HG03108 (cell line): ENCODE data around the gene C1orf167.

Source experiments
- ATAC-seq: cut with Tn5 transposase; IDR thresholded peaks from one replicate; pipeline ENCODE4 v1.9.1; 2021; ENCODE audit warnings: moderate library complexity; ENCODE audit not compliant: unreplicated experiment

C1orf167 gene

DNA sequence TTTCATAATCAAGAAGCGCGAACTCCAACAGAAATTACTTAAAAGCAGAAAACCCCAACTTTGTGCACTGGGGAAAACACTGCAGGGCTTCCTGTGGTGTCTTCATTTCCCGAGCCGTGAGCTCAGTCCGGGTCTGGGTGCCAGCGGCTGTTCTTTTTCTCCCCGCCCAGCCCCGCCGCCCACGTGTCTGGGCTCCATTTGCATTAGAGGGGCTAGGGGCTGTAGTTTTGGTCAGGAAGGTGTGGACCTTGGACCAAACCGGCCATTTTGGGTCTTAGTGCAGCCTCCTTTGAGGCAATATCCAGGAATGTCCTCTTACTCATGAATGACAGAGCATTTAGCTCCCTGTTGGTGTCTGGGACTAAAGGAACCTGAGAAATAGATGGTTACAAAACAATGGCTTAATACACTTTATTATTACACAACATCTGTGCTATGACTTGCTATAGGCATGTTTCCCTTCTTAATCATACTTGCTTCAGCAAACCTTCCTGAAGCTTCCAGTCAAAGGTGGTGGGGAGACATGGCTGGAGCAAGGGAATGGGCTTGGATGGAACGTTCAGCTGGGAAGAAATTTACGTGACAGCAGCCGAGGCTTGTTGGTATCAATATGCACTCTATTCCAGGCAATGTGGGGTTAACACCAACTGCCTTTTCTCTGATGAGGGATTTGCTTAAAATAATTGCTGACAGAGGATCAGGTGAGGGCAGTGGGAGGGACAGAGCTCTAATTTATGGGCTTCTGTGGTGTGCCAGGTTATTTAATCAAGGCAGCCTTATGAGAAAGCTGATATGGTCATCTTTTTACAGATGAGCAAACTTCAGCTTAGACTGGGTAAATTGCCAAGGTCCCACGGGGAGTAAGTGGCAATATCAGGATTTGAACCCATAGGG lies 25.0 kb upstream of the C1orf167 start:
- no peak for ATAC-seq

DNA sequence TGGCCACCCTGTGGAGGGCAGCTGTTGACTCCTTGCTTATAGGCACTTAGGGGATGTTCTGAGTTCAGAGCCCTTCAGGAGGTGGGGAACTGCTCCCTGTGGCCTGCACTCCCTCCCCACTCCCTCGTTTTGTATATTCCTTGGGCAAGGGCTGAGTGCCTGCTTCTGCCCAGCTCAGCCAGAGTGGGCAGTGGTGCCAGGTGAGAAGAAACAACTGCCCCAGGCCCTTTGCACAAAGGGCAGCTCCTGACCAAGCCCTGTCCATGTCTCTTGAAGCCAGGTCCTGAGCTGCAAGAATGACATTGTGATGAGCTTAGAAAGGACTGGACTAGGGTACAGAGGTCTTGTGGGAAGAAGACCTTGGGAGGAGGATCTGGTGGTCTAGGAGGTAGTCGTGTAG lies 23.9 kb upstream of the C1orf167 start:
- ATAC-seq, result no peak

DNA sequence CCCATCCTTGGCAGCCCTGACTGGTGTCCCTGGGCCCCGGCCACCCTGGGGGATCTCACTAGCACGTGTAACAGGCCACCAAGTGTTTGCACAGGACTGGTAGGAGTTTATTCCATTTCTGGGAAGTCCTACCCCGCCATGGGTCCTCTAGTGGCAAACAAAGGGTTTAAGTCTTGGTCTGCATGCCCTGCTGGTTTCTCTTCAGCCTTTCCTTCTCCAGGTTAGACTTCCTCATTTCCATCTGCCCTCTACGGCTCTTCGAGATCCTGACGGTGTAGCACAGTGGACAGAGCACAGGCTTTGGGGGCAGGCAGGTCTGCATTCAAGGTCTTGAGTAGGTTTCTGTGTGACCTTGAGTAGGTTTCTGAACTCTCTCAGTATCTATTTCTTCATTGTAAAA lies 23.2 kb upstream of the C1orf167 start:
- ATAC-seq, result no peak

DNA sequence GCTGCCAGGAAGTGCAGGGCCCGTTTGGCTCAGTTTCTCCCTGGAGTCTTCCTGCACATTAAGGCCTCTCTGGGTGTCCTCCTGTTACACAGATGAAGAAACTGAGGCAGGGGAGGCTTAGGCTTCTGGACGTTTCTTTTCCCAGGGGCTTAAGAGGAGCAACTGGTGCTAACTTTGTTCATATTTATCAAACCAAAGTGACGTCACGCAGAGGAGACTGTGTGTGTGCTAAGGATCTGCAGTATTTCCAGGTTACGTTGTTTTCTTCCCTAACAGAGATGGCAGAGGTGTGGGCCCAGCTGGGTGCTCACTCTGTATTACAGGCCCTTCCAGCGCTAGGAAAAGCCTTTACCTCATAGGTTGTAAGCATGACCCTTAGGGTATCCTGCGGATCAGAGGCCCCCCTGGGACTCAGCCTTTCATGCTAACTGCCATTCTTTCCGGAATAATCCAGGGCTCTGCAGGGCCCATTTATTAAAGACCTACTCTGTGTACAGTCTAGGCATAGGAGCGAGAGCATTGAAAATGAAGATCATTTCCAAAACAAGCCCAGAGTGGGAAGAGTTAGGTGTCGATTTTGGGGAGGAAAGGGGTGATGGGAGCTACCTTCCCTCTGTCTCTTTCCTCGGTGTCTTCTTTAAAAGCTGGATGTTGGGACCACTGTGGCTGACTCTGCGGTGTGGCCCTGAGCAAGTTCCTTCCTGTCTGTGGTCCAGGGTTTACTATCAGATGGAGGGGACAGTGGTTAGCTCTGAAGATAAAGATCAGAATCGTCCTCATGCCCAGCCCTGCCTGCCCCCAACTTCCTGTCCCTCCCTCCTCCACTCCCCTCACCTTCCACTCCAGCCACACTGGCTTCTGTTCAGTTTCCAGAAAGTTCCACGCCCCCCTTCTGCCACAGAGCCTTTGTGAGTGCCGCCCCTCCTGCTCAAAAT lies 21.5 kb upstream of the C1orf167 start:
- ATAC-seq, result no peak

DNA sequence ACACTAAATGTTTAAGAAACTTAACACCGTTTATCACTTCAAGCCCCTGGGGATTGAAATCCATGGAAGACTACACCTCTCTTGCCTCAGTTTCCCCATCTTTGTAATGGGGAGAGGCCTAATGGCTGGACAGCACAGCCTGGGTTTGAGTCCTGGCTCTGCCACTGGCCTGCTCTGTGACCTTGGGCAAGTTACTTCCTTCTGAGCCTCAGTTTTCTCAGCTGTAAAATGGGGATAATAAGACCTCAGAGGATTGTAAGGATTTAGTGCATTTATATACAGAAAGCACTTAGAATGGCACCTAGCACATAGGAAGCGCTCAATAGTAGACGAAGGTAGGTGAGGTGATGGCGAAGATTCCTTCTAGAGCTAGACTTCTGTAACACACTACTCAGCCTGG lies 20.5 kb upstream of the C1orf167 start:
- no peak for ATAC-seq

DNA sequence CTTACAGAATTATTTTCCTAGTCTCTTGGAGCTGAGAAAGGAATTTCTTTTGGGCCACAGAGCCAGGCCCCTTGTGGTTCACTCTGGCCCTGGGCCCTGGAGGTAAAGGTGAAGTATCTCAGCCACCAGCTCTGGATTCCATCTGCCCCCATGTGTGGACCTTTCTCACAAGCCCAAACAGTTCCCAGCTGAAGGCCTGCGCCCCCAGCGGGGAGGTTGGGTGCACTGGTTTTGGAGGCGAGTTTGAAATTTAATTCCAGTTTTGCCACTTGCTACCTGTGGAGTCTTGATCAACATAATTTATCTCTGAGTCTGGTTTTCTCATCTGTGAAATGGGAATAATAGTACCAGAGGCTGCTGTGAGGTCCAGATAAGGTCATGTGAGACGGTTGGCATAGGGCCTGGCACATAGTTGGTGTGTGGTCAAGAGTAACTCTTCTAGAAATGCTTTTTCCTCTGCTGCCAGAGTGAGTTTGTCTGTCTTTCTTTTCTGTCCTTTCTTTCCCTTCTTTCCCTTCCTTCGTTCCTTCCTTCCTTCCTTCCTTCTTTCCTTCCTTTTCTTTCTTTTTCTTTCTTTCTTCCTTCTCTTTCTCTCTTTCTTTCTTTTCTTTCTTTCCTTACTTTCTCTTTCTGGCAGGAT lies 20.0 kb upstream of the C1orf167 start:
- no peak for ATAC-seq

DNA sequence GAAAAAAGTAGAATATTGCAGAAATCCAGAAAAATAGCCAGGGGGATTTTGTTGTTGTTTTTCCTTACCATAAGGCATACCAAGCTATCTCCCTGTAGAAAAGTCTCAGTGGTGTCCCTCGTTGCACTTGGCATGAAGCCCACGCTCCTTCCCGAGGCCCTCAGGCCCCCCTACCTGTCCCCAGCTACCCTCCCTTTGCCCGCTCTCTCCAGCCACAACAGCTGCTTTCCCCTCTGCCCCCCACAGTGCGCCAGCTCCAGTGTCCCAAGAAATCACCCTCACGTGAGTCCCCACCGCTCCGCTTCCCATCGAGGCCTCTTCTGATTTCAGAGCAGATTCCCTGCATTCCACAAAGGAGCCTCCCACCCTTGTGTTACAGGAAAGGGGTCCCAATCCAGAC lies 17.7 kb upstream of the C1orf167 start:
- no peak for ATAC-seq

DNA sequence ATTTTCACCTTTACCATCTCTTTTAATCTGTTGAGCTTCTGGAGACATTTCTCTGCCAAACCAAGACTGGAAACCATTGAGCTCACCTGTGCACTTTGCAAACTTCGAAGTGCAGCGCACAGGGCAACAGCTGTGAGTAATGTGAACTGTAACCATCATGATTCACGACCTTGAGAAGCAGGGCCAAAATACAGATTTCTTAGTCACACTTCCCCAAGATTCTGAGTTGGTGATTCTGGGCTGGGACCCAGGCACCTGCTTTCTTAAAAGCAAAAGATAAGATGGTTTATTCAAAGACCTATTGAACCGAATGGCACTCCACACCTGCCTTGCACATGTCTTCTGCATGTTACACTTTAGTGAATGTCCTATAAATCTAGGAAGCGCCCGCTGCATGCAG lies 15.9 kb upstream of the C1orf167 start:
- ATAC-seq, result no peak

DNA sequence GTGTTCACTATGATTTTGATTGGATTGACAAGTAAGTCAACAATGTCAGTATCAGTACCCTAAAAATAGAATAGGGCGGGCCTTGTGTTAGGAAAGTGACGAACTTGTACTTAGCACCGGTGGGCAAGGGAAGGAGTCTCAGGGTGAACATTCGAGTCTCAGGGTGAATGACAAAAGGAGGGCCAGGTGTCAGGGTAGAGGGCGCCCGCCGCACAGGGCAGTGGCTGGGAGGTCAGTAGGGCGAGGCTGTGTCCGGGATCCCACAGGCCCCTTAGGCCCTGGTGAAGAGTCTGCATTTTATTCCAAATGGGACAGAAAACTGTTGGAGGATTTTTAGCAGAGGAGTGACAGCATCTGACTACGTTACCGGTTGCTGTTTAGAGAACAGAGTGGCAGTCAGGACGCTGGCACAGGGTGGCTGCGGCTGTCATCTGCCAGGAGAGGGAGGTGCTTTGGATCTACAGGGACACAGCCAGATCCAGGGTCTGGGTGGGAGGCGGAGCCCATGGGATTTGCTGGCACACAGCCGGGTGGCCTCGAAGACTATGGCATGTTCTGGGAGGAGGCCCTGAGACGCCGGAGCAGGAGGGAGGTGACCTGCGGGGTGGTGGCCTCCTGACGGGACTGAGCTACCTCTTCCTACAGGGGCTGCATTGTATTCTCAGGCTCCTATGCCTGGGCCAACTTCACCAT lies 15.1 kb upstream of the C1orf167 start:
- no peak for ATAC-seq

DNA sequence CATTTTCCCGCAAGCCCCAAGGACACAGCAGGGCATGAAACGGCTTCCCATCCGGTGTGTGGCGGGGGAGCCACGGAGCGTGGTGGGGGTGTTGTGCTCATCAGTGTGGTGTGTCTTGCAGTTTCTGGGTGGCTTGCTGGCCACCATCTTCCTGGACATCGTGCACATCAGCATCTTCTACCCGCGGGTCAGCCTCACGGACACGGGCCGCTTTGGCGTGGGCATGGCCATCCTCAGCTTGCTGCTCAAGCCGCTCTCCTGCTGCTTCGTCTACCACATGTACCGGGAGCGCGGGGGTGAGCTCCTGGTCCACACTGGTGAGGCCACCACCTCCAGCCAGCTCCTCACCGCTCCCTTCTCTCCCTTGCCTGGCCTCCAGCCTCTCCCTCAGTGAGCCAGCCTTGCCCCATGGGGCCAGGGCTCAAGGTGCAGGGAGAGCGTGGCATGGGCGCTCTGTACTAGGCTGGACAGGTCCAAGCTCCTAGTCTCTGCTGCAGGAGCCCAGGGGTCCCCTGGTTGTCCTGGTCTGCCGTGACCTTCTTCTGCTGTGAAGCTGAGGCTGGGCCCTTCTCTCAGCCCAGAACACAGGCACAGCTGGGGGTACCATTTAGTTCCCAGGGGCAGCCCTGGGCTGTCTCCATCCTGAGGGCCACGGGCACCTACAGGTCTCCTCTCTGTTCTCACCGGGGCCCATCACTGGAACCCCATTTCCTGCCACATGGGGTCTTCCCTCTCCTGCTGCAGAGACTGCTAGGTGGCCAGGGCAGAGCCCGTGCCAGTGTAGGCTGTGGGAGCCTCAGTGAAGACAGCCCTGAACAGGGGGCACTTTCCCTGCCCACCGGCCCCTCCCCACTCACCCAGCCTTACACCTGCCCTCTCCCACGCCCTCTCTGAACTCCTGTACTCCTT lies 13.4 kb upstream of the C1orf167 start:
- no peak for ATAC-seq

DNA sequence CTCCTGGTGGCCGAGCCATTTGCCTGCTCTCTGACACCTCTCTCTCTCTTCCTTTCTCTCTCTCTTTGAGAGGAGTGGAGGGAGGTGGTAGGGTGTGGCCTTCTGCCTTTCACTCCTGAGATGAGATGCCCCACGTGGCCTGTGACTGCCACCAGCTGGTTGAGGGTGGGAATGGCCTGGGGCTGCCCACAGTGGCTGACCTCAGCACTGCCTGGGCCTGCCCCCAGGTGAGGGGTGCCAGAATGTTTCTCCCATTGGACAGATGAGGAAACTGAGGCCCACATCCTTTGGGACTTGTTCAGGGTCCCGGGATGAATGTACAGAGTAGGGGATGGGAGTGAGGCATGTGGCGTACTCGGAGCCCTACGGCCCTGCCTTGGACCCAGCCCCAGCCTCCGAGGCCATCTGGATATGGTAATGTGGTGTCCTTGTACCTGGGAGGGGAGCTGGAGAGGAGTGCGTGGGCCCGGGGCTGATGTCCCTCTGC lies 12.7 kb upstream of the C1orf167 start:
- ATAC-seq, result no peak

DNA sequence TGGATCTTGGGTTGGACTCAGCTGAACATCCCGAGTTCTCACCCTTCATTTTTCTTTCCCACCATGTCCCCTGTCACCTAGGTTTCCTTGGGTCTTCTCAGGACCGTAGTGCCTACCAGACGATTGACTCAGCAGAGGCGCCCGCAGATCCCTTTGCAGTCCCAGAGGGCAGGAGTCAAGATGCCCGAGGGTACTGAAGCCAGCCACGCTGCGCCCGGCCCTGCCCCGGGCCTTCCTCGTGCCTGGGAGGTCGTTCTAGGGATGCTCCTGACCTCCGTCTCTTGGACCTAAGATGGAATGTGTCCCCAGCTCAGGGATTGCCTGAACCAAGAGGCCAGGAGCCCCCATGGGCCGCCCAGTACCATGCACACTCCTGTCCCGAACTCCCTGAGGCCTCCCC lies 12.0 kb upstream of the C1orf167 start:
- ATAC-seq, result no peak

DNA sequence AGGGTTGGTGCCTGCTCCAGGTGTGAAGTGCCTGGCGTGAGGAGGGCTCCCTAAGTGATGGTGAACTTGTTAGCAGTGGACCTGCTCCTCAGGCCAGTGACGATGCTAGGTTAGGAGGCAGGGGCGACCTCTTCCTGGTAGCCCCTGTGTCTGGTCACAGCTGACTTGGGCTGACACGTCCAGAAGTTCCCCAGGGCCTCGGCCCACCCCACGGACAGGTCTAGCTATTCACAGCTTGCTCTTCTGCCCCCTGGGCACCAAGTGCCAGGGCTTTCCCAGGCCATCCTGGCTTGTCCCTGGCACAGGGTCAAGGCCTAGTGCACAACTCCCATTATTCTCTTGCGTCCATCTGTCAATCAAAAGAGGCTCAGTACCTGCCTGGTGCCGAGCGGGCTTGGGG lies 10.9 kb upstream of the C1orf167 start:
- no peak for ATAC-seq

DNA sequence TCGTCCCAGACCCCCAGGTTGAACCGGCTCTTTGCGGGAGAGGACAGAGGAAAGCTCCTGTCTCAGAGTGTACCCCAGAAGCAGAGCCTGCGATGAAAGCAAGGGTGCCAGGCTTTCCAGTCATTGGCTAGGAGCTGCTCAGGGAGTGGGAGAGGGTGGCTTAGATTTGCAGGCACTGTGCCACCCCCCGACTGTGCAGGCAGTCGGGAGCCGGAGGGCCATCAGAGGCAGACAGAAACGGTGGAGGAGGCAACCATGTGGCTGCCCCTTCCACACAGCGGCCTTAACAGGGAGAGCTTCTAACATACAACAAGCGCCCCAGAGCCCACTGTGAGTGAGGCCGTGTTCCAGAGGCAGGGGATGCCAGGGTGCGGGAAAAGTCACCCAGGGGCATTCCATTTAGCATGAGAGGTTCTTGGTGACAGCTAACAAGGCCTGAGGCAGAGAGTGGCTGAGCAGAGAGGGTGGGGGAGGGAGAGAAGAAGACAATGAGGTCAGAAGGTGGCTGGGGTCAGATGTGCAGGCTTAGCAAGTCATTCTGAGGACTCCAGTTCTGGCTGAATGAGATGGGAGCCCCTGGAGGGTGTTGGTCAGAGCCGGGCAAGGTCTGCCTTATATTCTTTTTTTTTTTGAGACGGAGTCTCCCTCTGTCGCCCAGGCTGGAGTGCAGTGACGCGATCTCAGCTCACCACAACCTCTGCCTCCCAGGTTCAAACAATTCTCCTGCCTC lies 9.5 kb upstream of the C1orf167 start:
- ATAC-seq, result no peak

DNA sequence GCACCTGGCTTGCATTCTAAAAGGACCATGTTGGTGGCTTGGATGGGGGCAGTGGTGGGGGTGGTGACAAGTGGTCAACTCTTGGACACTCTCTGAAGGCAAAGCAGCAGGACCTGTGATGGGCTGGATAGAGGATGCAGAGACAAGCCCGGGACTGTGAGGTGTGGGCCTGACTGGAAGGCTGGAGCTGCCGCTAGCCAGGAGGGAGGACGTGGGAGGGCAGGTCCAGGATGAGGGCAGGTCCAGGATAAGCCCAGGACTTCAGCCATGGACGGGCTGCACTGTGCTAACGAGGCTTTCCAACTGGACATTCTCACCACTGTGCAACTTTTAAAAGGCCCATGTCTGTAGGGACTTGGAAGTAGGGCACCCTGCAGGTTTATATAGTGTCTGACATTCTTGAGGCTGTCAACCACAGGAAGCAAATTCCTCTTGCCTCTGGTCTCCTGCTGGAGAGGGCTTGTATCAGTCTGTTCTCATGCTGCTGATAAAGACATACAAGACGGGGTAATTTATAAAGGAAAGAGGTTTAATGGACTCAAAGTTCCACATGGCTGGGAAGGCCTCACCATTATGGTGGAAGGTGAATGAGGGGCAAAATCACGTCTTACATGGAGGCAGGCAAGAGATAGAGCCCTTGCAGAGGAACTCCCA lies 8.3 kb upstream of the C1orf167 start:
- ATAC-seq, result no peak

DNA sequence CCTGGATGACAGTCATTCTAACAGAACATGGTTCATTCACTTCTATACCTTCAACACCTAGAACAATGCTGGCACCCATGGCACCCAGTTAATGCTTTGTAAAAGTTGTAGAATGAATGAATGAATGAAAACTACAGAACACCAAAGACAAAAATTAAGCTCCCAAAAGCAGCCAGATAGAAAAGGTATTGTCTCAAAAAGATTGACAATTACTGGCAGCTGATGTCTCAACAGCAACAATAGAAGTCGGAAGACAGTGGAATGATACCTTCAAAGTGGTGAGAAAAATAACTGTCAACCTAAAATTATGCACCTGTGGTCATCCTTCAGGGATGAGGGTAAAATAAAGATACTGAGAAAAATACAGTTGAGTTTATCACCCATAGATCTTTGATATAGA lies 4.9 kb upstream of the C1orf167 start:
- ATAC-seq, result no peak

DNA sequence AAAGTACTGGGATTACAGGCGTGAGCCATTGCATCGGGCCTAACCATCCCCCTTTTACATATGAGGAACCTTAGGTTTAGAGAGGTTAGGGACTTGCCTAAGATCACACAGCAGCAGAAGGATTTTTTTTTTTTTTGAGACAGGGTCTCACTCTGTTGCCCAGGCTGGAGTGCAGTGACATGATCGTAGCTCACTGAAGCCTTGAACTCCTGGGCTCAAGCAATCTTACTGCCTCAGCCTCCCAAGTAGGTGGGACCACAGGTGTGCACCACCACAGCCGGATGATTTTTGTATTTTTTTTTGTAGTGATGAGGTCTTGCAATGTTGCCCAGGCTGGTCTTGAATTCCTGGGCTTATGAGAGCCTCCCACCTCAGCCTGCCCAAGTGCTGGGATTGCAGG lies 2.2 kb upstream of the C1orf167 start:
- no peak for ATAC-seq

DNA sequence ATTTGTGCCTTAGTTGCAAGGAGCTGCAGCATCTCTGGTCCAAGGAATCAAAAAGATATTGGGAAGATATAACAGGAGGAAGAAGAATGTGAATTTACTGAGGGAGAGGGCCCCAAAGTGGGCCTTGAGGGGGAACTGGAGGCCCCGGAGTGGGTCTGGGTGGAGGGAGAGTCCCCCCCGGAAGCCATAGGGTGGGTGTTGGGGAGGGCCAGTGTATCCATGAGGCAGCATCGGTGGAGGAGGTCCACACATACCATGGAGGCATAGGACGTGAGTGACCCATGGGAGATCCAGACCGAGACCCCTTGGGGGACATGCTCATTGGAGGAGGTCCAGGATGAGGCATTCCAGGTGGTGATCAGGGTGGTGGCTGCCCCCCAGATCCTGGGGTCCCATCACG lies 708 bp upstream of the C1orf167 start:
- no peak for ATAC-seq

DNA sequence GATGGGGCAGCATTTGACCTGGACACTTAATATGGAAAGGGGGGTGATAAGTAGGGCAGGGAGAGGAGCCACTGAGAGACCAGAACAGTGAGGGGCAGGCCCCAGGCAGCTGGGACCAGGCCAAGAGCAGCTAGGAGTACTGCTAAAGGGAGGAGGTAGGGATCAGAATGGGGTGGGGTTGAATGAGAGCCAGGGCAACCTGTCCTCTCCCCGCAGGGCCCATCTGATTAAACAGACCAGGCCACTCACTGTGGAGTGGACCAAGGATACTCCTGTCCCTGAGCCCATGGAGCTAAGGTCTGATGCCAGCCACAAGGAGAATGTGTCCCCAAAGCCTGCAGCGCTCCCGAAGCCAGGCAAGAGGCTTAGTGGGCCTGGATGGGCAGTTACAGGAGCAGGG lies 2.1 kb downstream of the C1orf167 start:
- ATAC-seq, result no peak
